Osteoblast (primary cell): ENCODE data around the gene CACNA1E. TPM values are rescaled to one million over a fixed set of nuclear protein-coding genes. Genes with fewer than 3 reads are reported as not detected.

Source experiments
- DNase-seq: peaks from one replicate; pipeline ENCODE4 v3.0.0; 2011; ENCODE audit warnings: low spot score, mixed read lengths; ENCODE audit not compliant: insufficient read length; ENCODE audit errors: missing footprints
- H2AFZ ChIP-seq: 2 replicates; pipeline ENCODE4 v1.6.0; 2011; ENCODE audit warnings: mild to moderate bottlenecking, low read length
- H3K27ac ChIP-seq: 2 replicates; pipeline ENCODE4 v1.5.1; 2011; ENCODE audit warnings: mild to moderate bottlenecking, low read depth, low read length, moderate library complexity
- H3K27me3 ChIP-seq: 2 replicates; pipeline ENCODE4 v1.6.0; 2012; ENCODE audit warnings: mild to moderate bottlenecking, control low read depth, inconsistent platforms, low read length, moderate library complexity; ENCODE audit not compliant: insufficient read depth
- H3K36me3 ChIP-seq: 2 replicates; pipeline ENCODE4 v1.5.1; 2011; ENCODE audit warnings: mild to moderate bottlenecking, low read length, control low read depth, moderate library complexity; ENCODE audit not compliant: insufficient read depth
- H3K4me1 ChIP-seq: 2 replicates; pipeline ENCODE4 v1.5.1; 2011; ENCODE audit warnings: mild to moderate bottlenecking, low read length, control low read depth, moderate library complexity; ENCODE audit not compliant: insufficient read depth
- H3K4me2 ChIP-seq: 2 replicates; pipeline ENCODE4 v1.6.0; 2011; ENCODE audit warnings: mild to moderate bottlenecking, low read length; ENCODE audit not compliant: insufficient read depth
- H3K4me3 ChIP-seq: fragments of 200-600 bp; sonication (generic); 3 replicates; pipeline ENCODE4 v1.5.1; 2012; ENCODE audit warnings: mild to moderate bottlenecking, low read length, inconsistent platforms; ENCODE audit not compliant: insufficient read depth
- H3K79me2 ChIP-seq: 2 replicates; pipeline ENCODE4 v1.6.0; 2012; ENCODE audit warnings: mild to moderate bottlenecking, low read length, control low read depth, inconsistent platforms; ENCODE audit not compliant: insufficient read depth
- H3K9me3 ChIP-seq: 2 replicates; pipeline ENCODE4 v1.5.1; 2011; ENCODE audit warnings: low read depth, low read length, control low read depth
- H4K20me1 ChIP-seq: 2 replicates; pipeline ENCODE4 v1.6.0; 2012; ENCODE audit warnings: mild to moderate bottlenecking, low read length, control low read depth; ENCODE audit not compliant: insufficient read depth
- total RNA-seq: library from RNA; depleted of rRNA; stranded (reverse); fragments of >200 nt; gene quantifications from 2 replicates; pipeline ENCODE4 v1.2.3, GENCODE V29; 2012
- TF ChIP-seq, protein P1 (sequence below): IDR thresholded peaks from 2 replicates; pipeline ENCODE4 v1.5.1; 2011; ENCODE audit warnings: mild to moderate bottlenecking, low read depth, low read length, moderate library complexity; ENCODE audit errors: extremely low read depth

CACNA1E gene
- total RNA-seq, 1 donor, result under 0.01 TPM

- TF ChIP-seq, protein P1, sequence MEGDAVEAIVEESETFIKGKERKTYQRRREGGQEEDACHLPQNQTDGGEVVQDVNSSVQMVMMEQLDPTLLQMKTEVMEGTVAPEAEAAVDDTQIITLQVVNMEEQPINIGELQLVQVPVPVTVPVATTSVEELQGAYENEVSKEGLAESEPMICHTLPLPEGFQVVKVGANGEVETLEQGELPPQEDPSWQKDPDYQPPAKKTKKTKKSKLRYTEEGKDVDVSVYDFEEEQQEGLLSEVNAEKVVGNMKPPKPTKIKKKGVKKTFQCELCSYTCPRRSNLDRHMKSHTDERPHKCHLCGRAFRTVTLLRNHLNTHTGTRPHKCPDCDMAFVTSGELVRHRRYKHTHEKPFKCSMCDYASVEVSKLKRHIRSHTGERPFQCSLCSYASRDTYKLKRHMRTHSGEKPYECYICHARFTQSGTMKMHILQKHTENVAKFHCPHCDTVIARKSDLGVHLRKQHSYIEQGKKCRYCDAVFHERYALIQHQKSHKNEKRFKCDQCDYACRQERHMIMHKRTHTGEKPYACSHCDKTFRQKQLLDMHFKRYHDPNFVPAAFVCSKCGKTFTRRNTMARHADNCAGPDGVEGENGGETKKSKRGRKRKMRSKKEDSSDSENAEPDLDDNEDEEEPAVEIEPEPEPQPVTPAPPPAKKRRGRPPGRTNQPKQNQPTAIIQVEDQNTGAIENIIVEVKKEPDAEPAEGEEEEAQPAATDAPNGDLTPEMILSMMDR, result no peak
- Histone ChIP-seq H2AFZ (no peak overlapping the region), H3K4me1 (no peaks in the 10 kb centered on the region), H3K9me3 (no peaks in the 10 kb centered on the region), H3K79me2 (no peaks in the 10 kb centered on the region), H3K4me3 (no peak overlapping the region), H4K20me1 (no peaks in the 10 kb centered on the region), H3K27ac (no peak overlapping the region), H3K27me3 (no peaks in the 10 kb centered on the region), H3K4me2 (no peak overlapping the region), H3K36me3 (no peaks in the 10 kb centered on the region)
- no peak for DNase-seq
These were observed 323.9 kb downstream of the CACNA1E start for GRCh38 chr1:181807251-181807650.

GRCh38 chr1:181809991-181810545 lies 326.8 kb downstream of the CACNA1E start:
- H3K27me3 ChIP-seq, result no peaks in the 10 kb centered on the region
- H4K20me1 ChIP-seq, result no peaks in the 10 kb centered on the region
- DNase-seq, result no peak
- no peaks in the 10 kb centered on the region for H3K36me3 ChIP-seq
- H3K4me3 ChIP-seq, result no peak overlapping the region
- no peak overlapping the region for H2AFZ ChIP-seq
- TF ChIP-seq, protein P1, result no peak
- no peaks in the 10 kb centered on the region for H3K4me1 ChIP-seq
- no peak overlapping the region for H3K4me2 ChIP-seq
- no peak overlapping the region for H3K27ac ChIP-seq
- H3K79me2 ChIP-seq, result no peaks in the 10 kb centered on the region
- H3K9me3 ChIP-seq, result no peaks in the 10 kb centered on the region

DNA sequence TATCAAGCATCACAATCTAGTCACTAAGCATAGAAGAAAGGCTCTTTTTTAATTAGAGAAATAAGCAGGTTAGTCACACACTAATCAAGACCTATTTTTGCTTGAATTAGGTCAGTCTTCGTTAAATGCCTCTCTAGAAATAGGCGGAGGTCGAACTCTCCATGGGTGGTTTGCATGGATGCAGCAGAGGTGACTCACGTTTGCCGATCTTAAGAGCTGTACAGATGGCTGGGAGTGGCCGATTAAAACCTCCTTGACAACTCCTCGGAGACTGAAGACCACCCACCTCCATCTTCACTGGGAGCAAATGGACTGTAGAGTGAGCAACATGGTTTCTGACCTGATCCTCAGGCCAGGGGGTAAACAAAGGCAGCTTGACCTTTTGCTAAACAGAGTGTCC lies 328.9 kb downstream of the CACNA1E start:
- Histone ChIP-seq H2AFZ (no peak overlapping the region), H3K4me3 (no peak overlapping the region), H3K36me3 (no peaks in the 10 kb centered on the region), H3K4me1 (no peaks in the 10 kb centered on the region), H3K4me2 (no peak overlapping the region), H4K20me1 (no peaks in the 10 kb centered on the region), H3K79me2 (no peaks in the 10 kb centered on the region), H3K27me3 (no peaks in the 10 kb centered on the region), H3K27ac (no peak overlapping the region), H3K9me3 (no peaks in the 10 kb centered on the region)
- no peak for DNase-seq
- TF ChIP-seq, protein P1, result no peak

DNA sequence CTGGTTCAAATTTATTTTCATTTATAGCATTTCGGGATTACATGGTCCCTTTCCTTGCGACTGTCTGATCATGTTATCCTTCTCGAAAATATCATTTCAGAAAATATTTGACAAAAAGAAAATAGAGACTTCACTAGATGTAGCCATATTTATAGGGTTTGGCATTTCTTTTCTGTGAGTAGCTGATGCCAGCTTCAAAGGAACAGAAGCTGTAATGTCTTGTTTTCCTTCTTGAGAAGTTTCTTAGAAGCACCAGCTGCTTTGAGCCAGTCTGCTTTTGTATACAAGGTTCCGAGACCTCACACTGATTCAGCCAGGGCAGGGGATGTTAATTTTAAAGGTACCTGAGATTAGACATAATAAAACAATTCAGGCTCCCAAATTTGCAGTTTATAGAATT lies 329.9 kb downstream of the CACNA1E start:
- no peak overlapping the region for H3K27ac ChIP-seq
- H4K20me1 ChIP-seq, result no peaks in the 10 kb centered on the region
- H3K4me3 ChIP-seq, result no peak overlapping the region
- TF ChIP-seq, protein P1, result no peak
- H2AFZ ChIP-seq, result no peak overlapping the region
- H3K4me1 ChIP-seq, result no peaks in the 10 kb centered on the region
- no peak overlapping the region for H3K4me2 ChIP-seq
- H3K27me3 ChIP-seq, result no peaks in the 10 kb centered on the region
- H3K9me3 ChIP-seq, result no peaks in the 10 kb centered on the region
- no peaks in the 10 kb centered on the region for H3K79me2 ChIP-seq
- H3K36me3 ChIP-seq, result no peaks in the 10 kb centered on the region
- no peak for DNase-seq
